MM.1S (cell line): ENCODE results near the gene EXOSC10.
A peak's percentile ranks its signal among the peaks of the same experiment; 100 is the strongest.

Experiments
- DNase-seq: peaks from one replicate; pipeline ENCODE4 v3.0.0-alpha.2; 2015
- H2AFZ ChIP-seq: fragments of 300-600 bp; sonication (generic); 2 replicates; pipeline ENCODE4 v1.6.0; 2016; ENCODE audit warnings: antibody characterized with exemption, low read length
- H3F3A ChIP-seq: fragments of 300-600 bp; sonication (generic); 2 replicates; pipeline ENCODE4 v1.6.1; 2016; ENCODE audit warnings: mild to moderate bottlenecking, antibody characterized with exemption, low read length, moderate library complexity, mixed read lengths; ENCODE audit not compliant: insufficient read depth
- H3K27ac ChIP-seq: fragments of 300-600 bp; sonication (generic); 2 replicates; pipeline ENCODE4 v1.5.1; 2016; ENCODE audit warnings: mild to moderate bottlenecking, low read length
- H3K27me3 ChIP-seq: fragments of 300-600 bp; sonication (generic); replicated peaks from 2 replicates; pipeline ENCODE4 v1.6.0; 2016; ENCODE audit warnings: low read length; ENCODE audit not compliant: insufficient read depth
- H3K36me3 ChIP-seq: fragments of 300-600 bp; sonication (generic); replicated peaks from 2 replicates; pipeline ENCODE4 v1.6.1; 2016; ENCODE audit warnings: mild to moderate bottlenecking, low read length, mixed read lengths; ENCODE audit not compliant: insufficient read depth
- H3K4me1 ChIP-seq: fragments of 300-600 bp; sonication (generic); 2 replicates; pipeline ENCODE4 v1.6.1; 2016; ENCODE audit warnings: low read length, mixed read lengths
- H3K4me2 ChIP-seq: fragments of 300-600 bp; sonication (generic); 2 replicates; pipeline ENCODE4 v1.6.0; 2016; ENCODE audit warnings: low read depth, low read length
- H3K4me3 ChIP-seq: fragments of 300-600 bp; sonication (generic); 2 replicates; pipeline ENCODE4 v1.5.1; 2016; ENCODE audit warnings: low read length, mixed read lengths
- H3K79me2 ChIP-seq: fragments of 300-600 bp; sonication (generic); 2 replicates; pipeline ENCODE4 v1.6.1; 2016; ENCODE audit warnings: mixed run types, low read length, mixed read lengths
- H3K9ac ChIP-seq: fragments of 300-600 bp; sonication (generic); 2 replicates; pipeline ENCODE4 v1.6.1; 2016; ENCODE audit warnings: low read length, mixed read lengths
- H3K9me2 ChIP-seq: fragments of 300-600 bp; sonication (generic); replicated peaks from 2 replicates; pipeline ENCODE4 v1.6.1; 2016; ENCODE audit warnings: mild to moderate bottlenecking, low read length, mixed read lengths; ENCODE audit not compliant: insufficient read depth
- H3K9me3 ChIP-seq: fragments of 300-600 bp; sonication (generic); replicated peaks from 2 replicates; pipeline ENCODE4 v1.6.1; 2016; ENCODE audit warnings: mild to moderate bottlenecking, low read length, mixed read lengths; ENCODE audit not compliant: insufficient read depth
- H4K20me1 ChIP-seq: fragments of 300-600 bp; sonication (generic); 2 replicates; pipeline ENCODE4 v1.6.1; 2016; ENCODE audit warnings: mild to moderate bottlenecking, low read length, moderate library complexity, mixed read lengths; ENCODE audit not compliant: insufficient read depth
- EZH2 ChIP-seq: fragments of 300-600 bp; sonication (generic); optimal IDR thresholded peaks from 2 replicates; pipeline ENCODE3; 2017; ENCODE audit warnings: low read depth, mild to moderate bottlenecking, antibody characterized with exemption, low read length, mixed read lengths
- EZH2phosphoT487 ChIP-seq: fragments of 300-600 bp; sonication (generic); IDR thresholded peaks from 2 replicates; pipeline ENCODE4 v1.6.1; 2018; ENCODE audit warnings: antibody characterized with exemption, low read length
- TF ChIP-seq, protein P1 (sequence below): fragments of 300-600 bp; sonication (generic); IDR thresholded peaks from 2 replicates; pipeline ENCODE4 v1.5.1; 2016; ENCODE audit warnings: antibody characterized with exemption, low read length, mixed read lengths

The EXOSC10 gene

DNA sequence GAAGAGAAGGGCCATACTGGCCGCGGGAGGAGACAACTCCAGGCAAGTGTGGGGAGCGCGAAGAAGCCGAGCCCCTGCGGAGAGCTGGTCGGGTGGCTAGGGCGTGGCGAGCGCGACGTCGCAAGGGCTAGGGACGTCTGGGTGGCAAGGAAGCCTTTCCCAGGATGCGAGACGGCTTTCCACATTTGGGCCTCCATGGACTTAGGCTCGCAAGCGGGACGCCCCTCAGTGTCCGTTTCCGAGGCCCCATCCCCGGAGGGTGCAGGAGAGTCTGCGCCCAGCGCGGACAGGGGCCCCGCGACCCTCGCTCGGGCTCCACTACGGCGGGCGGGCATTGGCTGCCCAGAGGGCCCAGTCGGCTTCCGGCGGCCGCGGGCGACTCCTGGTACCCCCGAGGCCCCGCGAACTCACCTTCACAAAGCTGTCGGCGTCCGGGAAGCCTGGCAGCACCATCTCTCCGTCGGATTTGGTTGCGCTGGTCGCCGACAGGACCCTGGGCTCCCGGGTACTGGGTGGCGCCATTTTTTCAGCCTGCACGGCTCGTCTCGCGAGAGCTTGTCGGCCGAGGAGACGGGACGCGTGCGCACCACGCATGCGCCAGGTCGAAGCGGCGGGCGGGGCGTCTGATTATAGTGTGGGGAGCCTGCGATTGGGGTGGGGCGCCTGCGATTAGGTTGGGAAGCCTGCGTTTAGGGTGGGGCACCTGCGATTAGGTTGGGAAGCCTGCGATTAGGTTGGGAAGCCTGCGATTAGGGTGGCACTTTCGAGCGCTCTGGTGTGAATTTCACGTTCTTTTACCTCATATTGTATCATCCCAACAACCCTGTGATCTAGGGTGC is at the start of gene EXOSC10:
TSS of gene EXOSC10 (minus strand) at position 560 of the 839 bp plus-strand sequence. CDS start at position 522, 38 bp downstream.
- TF ChIP-seq, protein P1, sequence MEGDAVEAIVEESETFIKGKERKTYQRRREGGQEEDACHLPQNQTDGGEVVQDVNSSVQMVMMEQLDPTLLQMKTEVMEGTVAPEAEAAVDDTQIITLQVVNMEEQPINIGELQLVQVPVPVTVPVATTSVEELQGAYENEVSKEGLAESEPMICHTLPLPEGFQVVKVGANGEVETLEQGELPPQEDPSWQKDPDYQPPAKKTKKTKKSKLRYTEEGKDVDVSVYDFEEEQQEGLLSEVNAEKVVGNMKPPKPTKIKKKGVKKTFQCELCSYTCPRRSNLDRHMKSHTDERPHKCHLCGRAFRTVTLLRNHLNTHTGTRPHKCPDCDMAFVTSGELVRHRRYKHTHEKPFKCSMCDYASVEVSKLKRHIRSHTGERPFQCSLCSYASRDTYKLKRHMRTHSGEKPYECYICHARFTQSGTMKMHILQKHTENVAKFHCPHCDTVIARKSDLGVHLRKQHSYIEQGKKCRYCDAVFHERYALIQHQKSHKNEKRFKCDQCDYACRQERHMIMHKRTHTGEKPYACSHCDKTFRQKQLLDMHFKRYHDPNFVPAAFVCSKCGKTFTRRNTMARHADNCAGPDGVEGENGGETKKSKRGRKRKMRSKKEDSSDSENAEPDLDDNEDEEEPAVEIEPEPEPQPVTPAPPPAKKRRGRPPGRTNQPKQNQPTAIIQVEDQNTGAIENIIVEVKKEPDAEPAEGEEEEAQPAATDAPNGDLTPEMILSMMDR: no peak
- TF ChIP-seq EZH2 (no peak), EZH2phosphoT487 (no peak)
- H3K36me3 ChIP-seq: no peaks in the 10 kb centered on the region; the same call in 1 of the 2 replicates
- H3K4me1 ChIP-seq: peaks cover 6% of the 10 kb centered on the region
- H3K79me2 ChIP-seq: peaks cover 26% of the 10 kb centered on the region
- H3K9me2 ChIP-seq: no peaks in the 10 kb centered on the region
- H3K4me3 ChIP-seq: peak within 1 kb of the TSS; percentile 97
- peak; percentile 94 for DNase-seq
- H2AFZ ChIP-seq: peak within 1 kb of the TSS; percentile 85
- peak within 1 kb of the TSS; percentile 66; the same call in 1 of the 2 replicates for H3K27ac ChIP-seq
- H3F3A ChIP-seq: no peaks in the 10 kb centered on the region
- H3K4me2 ChIP-seq: peak within 1 kb of the TSS; percentile 89
- no peaks in the 10 kb centered on the region for H3K9me3 ChIP-seq
- peak within 1 kb of the TSS; percentile 93 for H3K9ac ChIP-seq
- H3K27me3 ChIP-seq: no peaks in the 10 kb centered on the region
- H4K20me1 ChIP-seq: no peaks in the 10 kb centered on the region

DNA sequence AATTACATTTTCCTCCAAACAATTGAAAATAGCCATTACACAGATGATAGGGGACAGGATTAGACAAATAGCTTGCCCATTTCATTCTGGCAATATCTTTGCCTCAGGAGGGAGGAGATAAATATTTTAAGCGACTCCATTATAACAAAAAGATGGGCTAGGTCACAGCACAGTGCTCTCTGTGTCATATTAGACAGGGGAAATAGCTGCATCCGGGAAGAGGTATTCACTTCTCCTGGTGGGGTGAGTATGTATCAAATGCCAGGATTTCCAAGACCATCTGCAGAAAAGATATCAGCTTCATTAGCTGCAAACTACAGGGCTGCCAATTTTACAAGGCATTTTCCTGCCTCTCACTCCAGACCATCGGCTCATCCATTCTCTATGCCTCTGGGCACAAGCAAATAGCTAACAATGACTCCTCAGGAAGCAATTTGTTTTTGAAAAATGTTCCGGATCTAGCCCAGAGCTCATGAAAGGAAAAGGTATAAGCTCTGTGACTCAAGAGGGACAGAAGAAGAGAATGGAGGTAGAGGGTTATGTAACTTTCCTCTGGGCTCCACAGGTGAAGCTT is 47.6 kb upstream of the EXOSC10 start:
- Histone ChIP-seq H3K4me1 (no peaks in the 10 kb centered on the region), H3K4me3 (no peak overlapping the region), H3K9me3 (no peaks in the 10 kb centered on the region), H3K9me2 (no peaks in the 10 kb centered on the region), H3K79me2 (no peaks in the 10 kb centered on the region), H3F3A (no peaks in the 10 kb centered on the region), H2AFZ (no peak overlapping the region), H3K9ac (no peak overlapping the region), H4K20me1 (no peaks in the 10 kb centered on the region), H3K4me2 (no peak overlapping the region), H3K27me3 (no peaks in the 10 kb centered on the region), H3K27ac (no peak overlapping the region), H3K36me3 (0 out of 2 replicates have a peak, but pooled peaks cover 4% of the 10 kb centered on the region)
- DNase-seq: no peak
- TF ChIP-seq, protein P1: no peak
- TF ChIP-seq EZH2: no peak

GRCh38 chr1:11145741-11146140 is 46.1 kb upstream of the EXOSC10 start:
- Histone ChIP-seq H3K9ac (no peak overlapping the region), H3K4me3 (no peak overlapping the region), H3K9me2 (no peaks in the 10 kb centered on the region), H3K4me1 (no peaks in the 10 kb centered on the region), H3K27ac (no peak overlapping the region), H3K27me3 (no peaks in the 10 kb centered on the region), H3K9me3 (no peaks in the 10 kb centered on the region), H3K4me2 (no peak overlapping the region), H2AFZ (no peak overlapping the region), H3K79me2 (no peaks in the 10 kb centered on the region), H3K36me3 (0 out of 2 replicates have a peak, but pooled peaks cover 4% of the 10 kb centered on the region), H3F3A (no peaks in the 10 kb centered on the region), H4K20me1 (no peaks in the 10 kb centered on the region)
- TF ChIP-seq EZH2phosphoT487 (no peak), EZH2 (no peak)
- TF ChIP-seq, protein P1: no peak
- DNase-seq: no peak
